HG03469 (cell line): ENCODE results near the gene DACT1.
A peak's percentile ranks its signal among the peaks of the same experiment; 100 is the strongest.

Experiments
- ATAC-seq: cut with Tn5 transposase; IDR thresholded peaks from one replicate; pipeline ENCODE4 v1.9.1; 2021; ENCODE audit warnings: mild to moderate bottlenecking, moderate library complexity, moderate number of reproducible peaks; ENCODE audit not compliant: unreplicated experiment

Gene DACT1

DNA sequence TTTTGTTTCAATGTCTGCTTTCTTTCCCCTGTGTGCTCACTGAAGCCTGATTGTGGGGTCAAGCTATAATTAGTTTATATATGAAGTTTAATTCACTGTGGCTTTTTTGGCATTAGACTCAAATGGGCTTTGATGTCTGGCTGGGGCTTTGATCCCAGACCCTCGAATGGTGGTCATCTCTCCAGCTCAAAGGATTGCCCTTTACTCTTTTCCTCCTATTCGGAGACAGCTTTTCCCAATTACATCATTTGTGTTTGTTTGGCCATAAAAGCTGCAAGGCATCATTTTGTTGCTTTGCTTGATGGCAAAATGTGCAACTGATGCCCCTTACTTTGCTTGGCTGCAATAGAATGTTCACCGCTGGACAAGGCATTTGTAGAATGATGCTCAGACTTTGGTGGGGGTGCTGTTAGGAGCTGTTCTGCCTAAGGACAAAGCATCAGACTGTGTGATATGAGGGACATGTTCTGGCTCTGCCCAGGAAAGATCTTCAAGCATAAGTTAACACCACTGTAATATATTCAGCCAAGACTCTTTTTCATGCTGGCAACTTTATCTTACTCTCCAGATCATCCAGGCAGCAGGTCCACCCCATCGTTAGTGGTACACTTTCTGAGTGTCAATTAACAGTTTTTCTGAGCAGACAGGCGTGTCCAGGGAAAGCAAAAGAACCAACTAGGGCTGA lies 3.2 kb upstream of the DACT1 start:
- ATAC-seq = no peak

DNA sequence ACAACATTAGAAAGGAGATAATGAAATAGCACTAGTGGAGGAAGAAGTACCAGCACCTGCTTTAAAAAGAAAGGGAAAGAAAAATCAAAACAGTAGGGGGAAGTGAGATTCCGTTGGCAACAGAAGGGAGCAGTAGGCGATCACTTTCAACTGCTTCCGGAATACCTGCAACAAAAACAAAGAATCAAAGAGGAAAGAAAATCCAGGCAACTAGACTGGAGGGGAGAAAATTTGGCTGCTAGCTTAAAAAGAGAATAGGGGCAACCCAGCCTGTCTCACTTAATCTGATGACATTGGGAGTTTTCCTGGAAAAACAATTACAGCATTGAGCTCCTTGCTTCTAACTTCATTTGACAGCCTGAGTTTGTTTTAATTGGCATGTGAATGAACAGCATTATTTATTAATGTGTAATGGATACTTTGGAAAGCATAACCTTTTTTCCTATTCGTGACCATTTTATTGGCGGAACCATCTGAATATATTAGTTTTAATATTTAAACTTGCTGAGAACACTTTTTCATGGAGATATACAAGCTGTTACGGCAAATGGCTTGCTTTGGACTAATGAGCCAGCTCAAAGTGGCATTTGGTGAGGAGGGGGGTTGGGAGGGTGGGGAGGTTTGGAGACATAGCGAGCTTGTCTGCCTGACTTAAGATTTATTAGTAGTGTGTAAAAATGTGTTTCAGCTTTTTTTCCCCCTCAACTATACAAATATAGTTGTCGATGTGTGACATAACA lies 2.5 kb upstream of the DACT1 start:
- ATAC-seq = no peak

DNA sequence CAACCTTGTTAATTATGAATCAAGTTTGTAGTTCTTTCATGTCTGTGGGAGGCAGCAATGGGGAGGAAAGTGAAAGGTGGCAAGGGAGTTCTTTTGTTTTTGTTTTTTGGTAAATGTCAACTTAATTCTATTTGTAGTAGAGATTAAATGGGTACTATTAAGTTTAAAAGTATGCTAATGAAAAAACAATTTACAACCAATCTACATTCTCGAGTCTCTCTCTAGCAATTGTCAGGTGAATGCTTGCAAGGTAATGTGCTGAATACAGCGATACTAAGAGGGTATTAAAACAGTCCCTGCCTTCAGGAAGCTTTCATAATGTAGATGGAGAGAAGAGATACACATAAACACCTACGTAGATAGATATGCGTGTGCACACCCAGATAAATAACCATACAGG lies 1.6 kb upstream of the DACT1 start:
- ATAC-seq = no peak

DNA sequence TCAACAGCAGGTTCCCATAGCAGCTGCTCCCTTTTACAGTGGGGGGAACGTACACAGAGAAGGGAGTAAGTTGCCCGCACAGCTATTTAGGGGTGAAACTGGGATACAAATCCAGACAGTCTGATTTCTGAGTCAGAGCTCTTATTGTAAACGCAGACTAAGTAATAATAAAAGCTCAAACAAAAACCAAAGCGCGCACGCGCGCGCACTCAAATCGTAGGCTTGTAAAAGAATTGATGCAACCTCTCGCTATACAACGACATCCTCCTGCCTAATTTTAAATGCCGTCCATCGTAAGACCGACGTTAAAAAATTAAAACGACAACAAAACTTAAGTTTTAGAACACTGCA lies 747 bp upstream of the DACT1 start:
- no peak for ATAC-seq

DNA sequence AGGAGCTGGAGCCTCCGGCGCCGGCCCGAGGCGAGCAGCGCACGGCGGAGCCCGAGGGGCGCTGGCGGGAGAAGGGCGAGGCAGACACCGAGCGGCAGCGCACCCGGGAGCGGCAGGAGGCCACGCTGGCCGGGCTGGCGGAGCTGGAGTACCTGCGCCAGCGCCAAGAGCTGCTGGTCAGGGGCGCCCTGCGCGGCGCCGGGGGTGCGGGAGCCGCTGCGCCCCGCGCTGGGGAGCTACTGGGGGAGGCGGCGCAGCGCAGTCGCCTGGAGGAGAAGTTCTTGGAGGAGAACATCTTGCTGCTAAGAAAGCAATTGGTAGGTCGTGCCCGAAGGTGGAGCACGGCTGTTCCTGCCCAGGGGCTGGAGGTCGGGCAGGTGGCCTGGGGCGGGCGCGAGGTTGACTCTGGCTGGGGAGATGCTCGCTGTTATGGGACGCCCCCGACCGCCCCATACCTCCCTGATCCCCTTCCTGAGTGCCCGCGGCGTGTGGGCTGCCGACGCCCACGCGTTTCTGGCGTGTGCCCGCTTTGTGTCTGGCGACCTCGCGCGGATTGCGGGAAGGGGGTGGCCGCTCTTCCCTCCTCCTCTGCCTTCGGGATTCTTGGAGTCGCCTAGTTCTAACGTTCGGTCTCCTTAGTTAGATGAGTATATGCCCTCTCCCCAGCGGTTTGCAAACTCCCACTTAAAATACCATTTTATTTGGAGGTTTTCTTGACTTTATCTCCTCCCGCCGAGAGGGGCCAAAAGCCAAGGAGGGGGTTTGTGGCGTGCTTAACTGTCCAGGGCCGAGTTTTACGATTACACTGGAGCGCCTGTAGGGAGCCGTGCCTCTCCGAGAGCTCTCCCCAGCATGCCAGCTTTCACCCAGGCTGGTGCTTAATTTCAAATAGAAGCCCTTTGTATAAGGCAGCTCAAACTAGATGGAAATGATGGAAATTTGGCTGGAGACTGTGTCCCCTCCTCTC lies 752 bp downstream of the DACT1 start:
- ATAC-seq = peak; percentile 17

DNA sequence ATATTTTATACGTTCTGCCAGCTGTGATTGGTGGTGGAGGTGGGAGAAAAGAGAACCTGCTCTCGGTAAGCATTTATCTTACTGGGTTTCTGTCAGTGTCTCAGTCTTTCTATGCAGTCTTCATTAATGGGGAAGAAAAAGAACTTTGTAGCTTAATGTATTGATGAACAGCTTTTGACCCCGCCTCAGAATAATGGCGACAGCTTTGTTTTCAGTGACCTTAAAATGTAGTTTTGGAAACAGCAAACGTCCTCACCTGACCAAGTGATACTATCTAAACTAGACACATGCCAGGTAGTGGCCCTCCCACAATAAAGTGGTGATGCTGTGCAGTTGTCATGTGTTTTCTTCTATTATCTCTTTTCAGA lies 1.4 kb downstream of the DACT1 start:
- ATAC-seq = no peak

DNA sequence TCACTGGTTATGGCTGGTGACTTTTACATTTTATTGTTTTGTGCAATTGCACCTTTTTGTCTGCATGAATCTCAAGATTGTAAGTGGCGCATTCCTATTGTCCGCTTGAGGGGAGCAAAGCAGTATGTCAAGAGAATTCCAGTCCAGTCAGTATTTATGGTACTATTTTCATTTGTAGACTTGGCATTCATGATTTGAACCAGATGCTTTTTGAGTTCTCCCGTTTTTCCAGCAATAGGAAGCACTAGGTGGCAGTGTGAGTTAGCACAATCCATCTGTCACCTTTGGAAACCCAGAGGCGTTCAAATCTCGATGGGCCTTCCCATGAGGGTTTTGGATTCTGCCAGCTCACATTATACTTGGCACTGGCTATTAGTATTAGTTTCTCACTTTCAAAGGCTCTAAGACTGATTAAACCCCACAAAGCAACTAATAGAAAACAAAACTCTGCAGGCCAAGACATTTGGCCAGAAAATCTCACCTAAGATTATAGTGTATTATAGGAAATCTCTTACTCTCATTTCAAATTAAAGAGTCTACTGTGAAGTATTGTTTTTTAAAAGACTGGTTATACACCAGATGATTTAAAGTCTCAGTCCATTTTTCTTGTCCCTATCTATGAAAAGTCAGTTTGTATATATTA lies 2.2 kb downstream of the DACT1 start:
- no peak for ATAC-seq

DNA sequence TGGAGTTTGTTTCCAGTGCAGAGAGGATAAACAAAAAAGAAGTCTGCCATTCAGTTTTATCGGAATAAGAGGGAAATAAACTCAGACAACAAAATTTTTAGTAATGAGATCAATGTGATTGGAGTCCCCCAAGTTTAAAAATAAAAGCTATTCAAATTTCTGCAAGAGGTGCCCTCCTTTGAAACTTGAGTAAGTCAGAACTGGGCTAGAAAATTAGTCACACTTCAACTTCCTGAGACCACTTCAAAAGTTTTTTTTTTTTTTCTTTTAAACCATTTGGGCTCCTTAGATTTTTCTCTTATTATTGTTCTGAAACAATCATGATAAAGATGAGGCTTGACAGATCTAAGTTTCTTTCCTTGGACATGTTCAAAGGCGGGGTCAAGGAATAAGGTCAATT lies 3.2 kb downstream of the DACT1 start:
- no peak for ATAC-seq

DNA sequence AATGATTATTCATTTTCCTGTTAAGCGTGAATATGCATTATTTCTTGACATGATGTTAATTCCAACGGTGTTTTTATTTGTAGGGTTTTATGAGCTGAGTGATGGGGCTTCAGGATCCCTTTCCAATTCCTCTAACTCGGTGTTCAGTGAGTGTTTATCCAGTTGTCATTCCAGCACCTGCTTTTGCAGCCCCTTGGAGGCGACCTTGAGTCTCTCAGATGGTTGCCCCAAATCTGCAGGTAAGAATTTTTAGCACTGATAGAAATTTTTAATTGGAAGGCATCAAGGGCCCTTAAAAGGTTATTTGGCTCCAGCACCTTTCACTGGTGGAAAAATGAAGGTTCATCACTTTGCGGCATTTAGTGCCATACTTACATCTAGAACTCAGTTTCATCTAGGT lies 3.7 kb downstream of the DACT1 start:
- ATAC-seq = no peak

DNA sequence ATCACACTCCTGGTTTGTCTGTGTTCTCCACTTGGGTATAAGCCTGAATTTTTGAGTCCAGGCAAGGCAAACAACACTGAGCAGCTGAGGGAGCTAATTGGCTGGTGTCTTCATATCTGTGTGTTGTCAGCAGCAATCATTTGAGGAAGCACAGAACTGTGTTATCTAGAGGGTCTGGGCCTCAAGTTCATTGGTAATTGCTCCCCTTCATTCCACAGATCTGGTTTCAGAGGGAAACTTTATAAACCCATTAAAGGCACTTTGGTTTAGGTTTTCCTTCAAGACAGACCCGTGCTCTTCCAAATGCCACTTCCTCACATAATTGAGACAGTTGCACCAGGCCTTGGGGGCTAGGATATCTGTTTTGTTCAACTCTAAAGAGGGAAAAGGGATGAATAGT lies 5.6 kb downstream of the DACT1 start:
- ATAC-seq = no peak

DNA sequence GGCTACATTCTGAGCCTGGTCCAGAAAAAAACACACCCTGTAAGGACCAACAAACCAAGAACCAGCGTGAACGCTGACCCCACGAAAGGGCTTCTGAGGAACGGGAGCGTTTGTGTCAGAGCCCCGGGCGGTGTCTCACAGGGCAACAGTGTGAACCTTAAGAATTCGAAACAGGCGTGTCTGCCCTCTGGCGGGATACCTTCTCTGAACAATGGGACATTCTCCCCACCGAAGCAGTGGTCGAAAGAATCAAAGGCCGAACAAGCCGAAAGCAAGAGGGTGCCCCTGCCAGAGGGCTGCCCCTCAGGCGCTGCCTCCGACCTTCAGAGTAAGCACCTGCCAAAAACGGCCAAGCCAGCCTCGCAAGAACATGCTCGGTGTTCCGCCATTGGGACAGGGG lies 7.9 kb downstream of the DACT1 start:
- no peak for ATAC-seq

DNA sequence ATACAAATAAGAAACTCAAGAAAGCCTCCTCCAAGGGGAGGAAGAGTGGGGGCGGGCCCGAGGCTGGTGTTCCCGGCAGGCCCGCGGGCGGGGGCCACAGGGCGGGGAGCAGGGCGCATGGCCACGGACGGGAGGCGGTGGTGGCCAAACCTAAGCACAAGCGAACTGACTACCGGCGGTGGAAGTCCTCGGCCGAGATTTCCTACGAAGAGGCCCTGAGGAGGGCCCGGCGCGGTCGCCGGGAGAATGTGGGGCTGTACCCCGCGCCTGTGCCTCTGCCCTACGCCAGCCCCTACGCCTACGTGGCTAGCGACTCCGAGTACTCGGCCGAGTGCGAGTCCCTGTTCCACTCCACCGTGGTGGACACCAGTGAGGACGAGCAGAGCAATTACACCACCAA lies 8.7 kb downstream of the DACT1 start:
- no peak for ATAC-seq

DNA sequence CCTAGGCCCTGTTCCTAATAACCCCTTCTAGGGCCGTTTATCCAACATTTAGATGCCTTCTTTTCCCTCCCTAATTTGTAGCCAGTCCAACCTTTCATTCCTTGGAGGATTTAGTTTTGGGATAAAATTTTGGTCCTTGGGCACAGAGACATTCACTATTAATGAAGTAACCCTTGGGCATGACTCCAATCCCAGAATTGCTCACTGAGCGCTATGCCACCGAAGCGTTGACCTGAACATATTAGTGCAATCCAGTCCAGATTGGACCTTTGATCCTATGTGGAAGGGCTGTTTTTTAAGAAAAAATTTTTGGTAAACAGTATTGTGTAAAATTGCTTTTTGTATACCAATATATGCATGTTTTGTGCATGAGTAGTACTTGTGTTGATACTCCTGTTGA lies 10.0 kb downstream of the DACT1 start:
- ATAC-seq = no peak

DNA sequence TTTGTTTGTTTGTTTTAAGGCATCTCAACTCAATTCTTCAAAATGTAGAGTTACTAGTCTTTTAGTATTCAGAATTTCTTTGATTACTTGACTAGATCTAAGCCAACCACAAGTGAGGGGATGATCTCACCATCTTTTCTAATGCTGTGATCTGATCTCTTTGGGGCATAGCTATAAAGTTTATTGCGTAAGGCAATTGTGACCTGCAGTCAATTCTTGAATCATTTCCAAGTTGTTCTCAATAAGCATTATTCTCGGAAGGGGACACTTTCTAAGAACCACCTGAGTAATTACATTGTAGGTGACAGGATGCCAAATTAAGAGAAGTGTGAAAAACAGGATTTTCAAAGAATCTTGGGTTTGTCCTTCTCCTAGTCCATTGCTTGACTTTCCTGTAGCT lies 13.1 kb downstream of the DACT1 start:
- ATAC-seq = no peak

DNA sequence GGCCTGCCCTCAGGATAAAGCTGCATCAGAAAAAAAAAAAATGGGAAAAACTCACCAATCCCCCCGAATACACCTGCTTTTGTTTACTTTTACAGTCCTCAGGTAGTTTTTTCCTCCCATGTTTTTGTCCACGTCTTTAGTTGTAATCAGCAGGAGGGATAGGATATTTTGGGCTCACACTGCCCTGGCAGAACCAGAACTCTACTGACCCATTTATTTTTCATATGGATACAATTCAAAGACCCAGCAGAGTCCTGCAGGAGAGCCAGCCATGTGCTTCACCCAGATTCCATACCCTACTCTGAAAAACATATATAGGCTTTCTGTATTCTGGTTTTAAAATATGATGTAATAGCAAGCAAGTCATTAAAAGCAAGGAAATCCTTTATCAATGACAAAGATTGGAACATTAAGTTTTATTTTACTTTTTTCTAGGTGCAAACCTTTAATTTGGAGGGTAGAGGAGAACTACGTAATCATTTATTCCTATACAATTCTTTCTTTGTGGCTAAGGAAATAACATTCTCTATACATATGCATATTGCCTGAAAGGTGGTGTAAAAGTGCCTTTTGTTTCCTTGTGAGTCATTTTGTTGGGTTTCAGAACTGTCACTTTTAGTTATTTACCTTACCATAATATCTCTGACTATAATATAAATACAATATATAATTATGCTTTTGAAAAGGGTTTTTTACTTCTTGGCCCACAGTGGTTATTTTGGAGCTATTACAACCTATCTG lies 19.1 kb downstream of the DACT1 start:
- ATAC-seq = no peak

DNA sequence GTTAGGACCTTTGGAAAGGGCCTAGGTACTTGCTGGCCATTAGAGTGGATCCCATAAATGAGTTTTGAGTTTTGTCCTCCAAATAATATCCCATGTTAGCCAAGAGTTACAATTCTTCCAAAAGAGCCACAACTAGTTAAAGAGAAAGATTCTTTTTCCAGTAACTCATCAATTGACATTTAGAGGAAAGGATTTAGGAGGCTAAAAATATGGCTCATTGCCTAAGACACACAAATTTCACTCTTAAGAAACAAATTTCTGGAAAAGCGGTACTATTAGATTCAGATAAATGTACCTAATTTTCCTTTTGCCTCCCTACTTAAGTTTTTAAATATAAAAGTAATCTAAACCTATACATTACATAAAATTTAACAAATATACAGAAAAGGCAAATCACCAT lies 21.3 kb downstream of the DACT1 start:
- no peak for ATAC-seq

DNA sequence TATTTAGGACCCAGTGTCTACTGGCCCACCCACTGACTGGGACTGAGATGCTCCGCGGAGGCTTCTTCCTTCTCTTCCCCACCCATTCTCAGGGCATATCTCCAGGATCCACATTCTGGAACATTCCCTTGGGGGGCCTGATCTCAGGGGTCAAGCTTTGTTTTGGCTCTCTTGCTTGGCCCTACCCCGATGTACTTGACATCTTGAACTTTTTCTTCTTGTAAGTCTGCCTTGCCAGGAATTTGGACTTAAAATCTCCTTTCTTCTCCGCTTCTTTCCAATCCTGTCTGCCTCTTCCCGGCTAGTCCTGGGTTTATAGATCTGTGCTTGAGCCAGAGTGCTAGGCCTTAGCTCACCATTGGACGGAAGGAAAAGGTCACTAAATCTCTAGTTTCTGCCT lies 22.1 kb downstream of the DACT1 start:
- ATAC-seq = no peak

DNA sequence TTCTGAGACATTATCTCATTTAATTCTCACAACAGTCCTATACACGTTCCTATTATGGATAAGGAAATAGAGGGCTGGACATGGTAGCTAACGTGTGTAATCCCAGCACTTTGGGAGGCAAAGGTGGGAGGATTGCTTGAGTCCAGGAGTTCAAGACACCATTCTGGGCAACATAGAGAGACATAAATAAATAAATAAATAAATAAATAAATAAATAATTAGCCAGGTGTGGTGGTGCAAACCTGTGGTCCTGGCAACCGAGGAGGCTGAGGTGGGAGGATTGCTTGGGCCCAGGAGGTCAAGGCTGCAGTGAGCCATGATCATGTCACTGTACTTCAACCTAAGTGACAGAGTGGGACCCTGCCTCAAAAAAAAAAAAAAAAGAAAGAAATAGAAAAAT lies 22.6 kb downstream of the DACT1 start:
- ATAC-seq = no peak

DNA sequence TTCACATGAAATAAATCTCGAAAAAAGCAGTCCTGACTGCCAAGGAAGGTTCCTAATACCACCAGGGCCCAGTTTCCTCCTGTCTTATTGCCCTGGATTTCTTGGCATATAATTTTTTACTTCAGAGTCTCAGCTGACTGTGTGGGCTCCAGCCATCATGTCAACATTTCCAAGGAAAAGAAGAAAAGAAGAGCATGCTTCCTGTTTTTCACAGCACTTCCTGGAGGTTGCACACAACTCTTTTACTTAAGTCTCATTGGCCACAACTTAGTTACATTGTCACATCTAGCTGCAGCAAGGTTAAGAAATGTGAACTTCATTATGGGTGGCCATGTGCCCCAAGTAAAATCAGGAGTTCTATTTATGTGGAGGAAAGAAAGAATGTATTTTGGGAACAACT lies 24.3 kb downstream of the DACT1 start:
- no peak for ATAC-seq

DNA sequence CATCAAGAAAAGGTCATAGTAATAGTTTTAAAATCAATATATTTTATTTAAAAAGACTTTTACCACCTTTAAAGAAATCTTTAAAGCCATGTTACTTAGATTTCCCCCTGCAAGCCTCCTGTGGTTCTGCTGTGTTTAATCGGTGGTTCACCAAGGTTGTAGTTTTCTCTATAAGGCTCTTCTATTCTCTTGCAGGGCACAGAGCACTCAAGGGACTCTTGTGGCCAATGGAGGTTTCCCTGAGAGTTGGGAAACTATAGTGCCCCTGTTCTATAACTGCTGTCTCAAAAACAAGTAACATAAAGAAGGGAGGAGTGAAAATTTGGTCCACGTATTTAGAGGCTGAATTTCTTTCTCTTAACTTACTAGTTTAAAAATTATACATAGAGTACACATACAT lies 25.0 kb downstream of the DACT1 start:
- ATAC-seq = no peak
